Large intestine (tissue), 12 donors: ENCODE measurements around the gene UFD1. TPM values are rescaled to one million over a fixed set of nuclear protein-coding genes. Genes with fewer than 3 reads are reported as not detected.

Experiments
- DNase-seq, 2 donors: peaks; one replicate each; pipeline versions ENCODE4 v3.0.0 to v3.0.0-alpha.2; 2013
- H3K27ac ChIP-seq: one replicate; pipeline ENCODE4 v1.5.1; 2013; ENCODE audit warnings: low read length
- H3K27me3 ChIP-seq: 2 replicates; pipeline ENCODE4 v1.6.1; 2013; ENCODE audit warnings: low read length; ENCODE audit not compliant: control insufficient read depth, insufficient read depth
- H3K36me3 ChIP-seq: 2 replicates; pipeline ENCODE4 v1.6.1; 2013; ENCODE audit warnings: low read length; ENCODE audit not compliant: control insufficient read depth, insufficient read depth
- H3K4me1 ChIP-seq: one replicate; pipeline ENCODE4 v1.6.1; 2013; ENCODE audit warnings: low read length; ENCODE audit not compliant: control insufficient read depth, insufficient read depth
- H3K4me3 ChIP-seq: one replicate; pipeline ENCODE4 v1.5.1; 2013; ENCODE audit warnings: low read length
- H3K9me3 ChIP-seq: one replicate; pipeline ENCODE4 v1.6.1; 2013; ENCODE audit warnings: mild to moderate bottlenecking, low read depth, low read length, moderate library complexity; ENCODE audit not compliant: control insufficient read depth
- WGBS: methylation state at CpG from one replicate; pipeline ENCODE4 v1.1.5; 2013; ENCODE audit warnings: low lambda C conversion rate; ENCODE audit not compliant: insufficient coverage; 5-methylcytosine and 5-hydroxymethylcytosine counted together
- long read RNA-seq, 11 donors: transcript quantifications; one replicate each; lab custom pipeline, GENCODE V29; 2026
- polyA plus RNA-seq: library from polyadenylated mRNA; unstranded; fragments of 120-200 nt; gene quantifications from one replicate; pipeline ENCODE4 v1.2.1, GENCODE V29; 2013

The UFD1 gene
- polyA plus RNA-seq = 51.1 TPM
- long read RNA-seq, donor 1, transcript UFD1-201 (12 exons, 1,814 nt) = major isoform, 11 of 12 reads
- long read RNA-seq, donor 1, partial matches to known transcripts = 0 of 12 reads
- long read RNA-seq, donor 1, other reads (novel, unspliced or antisense) = 0 of 12 reads
- long read RNA-seq, donor 2, transcript UFD1-201 (12 exons, 1,814 nt) = major isoform, 26 of 44 reads
- long read RNA-seq, donor 2, partial matches to known transcripts = 17 of 44 reads
- long read RNA-seq, donor 2, other reads (novel, unspliced or antisense) = 0 of 44 reads
- long read RNA-seq, donor 3, transcript UFD1-201 (12 exons, 1,814 nt) = major isoform, 23 of 42 reads
- long read RNA-seq, donor 3, partial matches to known transcripts = 18 of 42 reads
- long read RNA-seq, donor 3, other reads (novel, unspliced or antisense) = 0 of 42 reads
- long read RNA-seq, donor 4, partial matches to known transcripts = 0 of 4 reads
- long read RNA-seq, donor 4, other reads (novel, unspliced or antisense) = 0 of 4 reads
- long read RNA-seq, donor 5, full-length matches to known transcripts = 12 of 12 reads
- long read RNA-seq, donor 5, partial matches to known transcripts = 0 of 12 reads
- long read RNA-seq, donor 5, other reads (novel, unspliced or antisense) = 0 of 12 reads
- long read RNA-seq, donor 6, transcript UFD1-201 (12 exons, 1,814 nt) = major isoform, 14 of 22 reads
- long read RNA-seq, donor 6, partial matches to known transcripts = 5 of 22 reads
- long read RNA-seq, donor 6, other reads (novel, unspliced or antisense) = 0 of 22 reads
- long read RNA-seq, donor 7, transcript UFD1-201 (12 exons, 1,814 nt) = major isoform, 12 of 12 reads
- long read RNA-seq, donor 7, partial matches to known transcripts = 0 of 12 reads
- long read RNA-seq, donor 7, other reads (novel, unspliced or antisense) = 0 of 12 reads
- long read RNA-seq, donor 8, transcript UFD1-201 (12 exons, 1,814 nt) = major isoform, 24 of 32 reads
- long read RNA-seq, donor 8, partial matches to known transcripts = 5 of 32 reads
- long read RNA-seq, donor 8, other reads (novel, unspliced or antisense) = 0 of 32 reads
- long read RNA-seq, donor 9, full-length matches to known transcripts = 21 of 29 reads
- long read RNA-seq, donor 9, partial matches to known transcripts = 8 of 29 reads
- long read RNA-seq, donor 9, other reads (novel, unspliced or antisense) = 0 of 29 reads
- long read RNA-seq, donor 10, transcript UFD1-201 (12 exons, 1,814 nt) = major isoform, 23 of 24 reads
- long read RNA-seq, donor 10, partial matches to known transcripts = 0 of 24 reads
- long read RNA-seq, donor 10, other reads (novel, unspliced or antisense) = 0 of 24 reads
- long read RNA-seq, donor 11, full-length matches to known transcripts = 13 of 19 reads
- long read RNA-seq, donor 11, partial matches to known transcripts = 6 of 19 reads
- long read RNA-seq, donor 11, other reads (novel, unspliced or antisense) = 0 of 19 reads

- Histone ChIP-seq H3K27ac (peak within 1 kb of the TSS; percentile 80), H3K9me3 (no peaks in the 10 kb centered on the region), H3K27me3 (no peaks in the 10 kb centered on the region), H3K4me3 (peak within 1 kb of the TSS; percentile 74), H3K36me3 (peaks cover 21% of the 10 kb centered on the region), H3K4me1 (no peaks in the 10 kb centered on the region)
- no CpG with 5 or more reads among the region's 42 CpGs for WGBS
- peak in 1 of 2 donors; percentile 59 for DNase-seq
These were observed at the start of gene UFD1 for GRCh38 chr22:19478901-19479354. TSS of gene UFD1 (minus strand) at chr22:19479193. CDS start at chr22:19479085, 108 bp downstream.

- Histone ChIP-seq H3K36me3 (no peaks in the 10 kb centered on the region), H3K4me1 (peaks cover 3% of the 10 kb centered on the region), H3K4me3 (no peak overlapping the region), H3K9me3 (no peaks in the 10 kb centered on the region), H3K27ac (no peak overlapping the region), H3K27me3 (peaks cover 38% of the 10 kb centered on the region)
- WGBS = no CpG with 5 or more reads among the region's 17 CpGs
- no peak for DNase-seq
These were observed 48.9 kb upstream of the UFD1 start for GRCh38 chr22:19527861-19528417.

- no peak for DNase-seq
- Histone ChIP-seq H3K4me1 (peaks cover 3% of the 10 kb centered on the region), H3K9me3 (no peaks in the 10 kb centered on the region), H3K4me3 (no peak overlapping the region), H3K27me3 (peaks cover 44% of the 10 kb centered on the region), H3K36me3 (no peaks in the 10 kb centered on the region), H3K27ac (no peak overlapping the region)
- no CpG with 5 or more reads among the region's 5 CpGs for WGBS
These were observed 48.3 kb upstream of the UFD1 start for GRCh38 chr22:19527321-19527721.

GRCh38 chr22:19526702-19527111, 47.7 kb upstream of the UFD1 start:
- no peaks in the 10 kb centered on the region for H3K36me3 ChIP-seq
- H3K4me3 ChIP-seq = no peak overlapping the region
- no peak overlapping the region for H3K27ac ChIP-seq
- DNase-seq = no peak
- peaks cover 3% of the 10 kb centered on the region for H3K4me1 ChIP-seq
- H3K9me3 ChIP-seq = no peaks in the 10 kb centered on the region
- H3K27me3 ChIP-seq = peaks cover 47% of the 10 kb centered on the region
- WGBS = no CpG with 5 or more reads among the region's 7 CpGs

GRCh38 chr22:19526076-19526701, 47.2 kb upstream of the UFD1 start:
- H3K27me3 ChIP-seq = peaks cover 47% of the 10 kb centered on the region
- no peak for DNase-seq
- no peaks in the 10 kb centered on the region for H3K9me3 ChIP-seq
- H3K36me3 ChIP-seq = no peaks in the 10 kb centered on the region
- H3K4me1 ChIP-seq = peaks cover 3% of the 10 kb centered on the region
- H3K27ac ChIP-seq = no peak overlapping the region
- WGBS = no CpG with 5 or more reads among the region's 11 CpGs
- no peak overlapping the region for H3K4me3 ChIP-seq

GRCh38 chr22:19525666-19526065, 46.7 kb upstream of the UFD1 start:
- DNase-seq = no peak
- peaks cover under 1% of the 10 kb centered on the region for H3K36me3 ChIP-seq
- H3K27ac ChIP-seq = no peak overlapping the region
- WGBS = no CpG with 5 or more reads among the region's 3 CpGs
- peaks cover 47% of the 10 kb centered on the region for H3K27me3 ChIP-seq
- H3K9me3 ChIP-seq = no peaks in the 10 kb centered on the region
- H3K4me1 ChIP-seq = peaks cover 3% of the 10 kb centered on the region
- H3K4me3 ChIP-seq = no peak overlapping the region

- no peak overlapping the region for H3K4me3 ChIP-seq
- no CpG with 5 or more reads among the region's 15 CpGs for WGBS
- peaks cover 47% of the 10 kb centered on the region for H3K27me3 ChIP-seq
- peaks cover 2% of the 10 kb centered on the region for H3K36me3 ChIP-seq
- no peak for DNase-seq
- no peaks in the 10 kb centered on the region for H3K9me3 ChIP-seq
- peaks cover 3% of the 10 kb centered on the region for H3K4me1 ChIP-seq
- no peak overlapping the region for H3K27ac ChIP-seq
These were observed 46.2 kb upstream of the UFD1 start for GRCh38 chr22:19525116-19525660.

- DNase-seq = peak in 1 of 2 donors; percentile 34
- H3K36me3 ChIP-seq = peaks cover 2% of the 10 kb centered on the region
- H3K4me3 ChIP-seq = peak within 1 kb of the TSS; percentile 11
- WGBS = no CpG with 5 or more reads among the region's 69 CpGs
- no peak within 1 kb of the TSS for H3K27ac ChIP-seq
- H3K9me3 ChIP-seq = no peaks in the 10 kb centered on the region
- H3K4me1 ChIP-seq = peaks cover 3% of the 10 kb centered on the region
- peaks cover 47% of the 10 kb centered on the region for H3K27me3 ChIP-seq
These were observed 45.5 kb upstream of the UFD1 start, which contains the start of gene CLDN5 for GRCh38 chr22:19524170-19525115. TSS of gene CLDN5 (minus strand) at chr22:19524410. CDS start at chr22:19524255, 155 bp downstream.
